NCI-H2029 treated with DMSO at 0.1 percent for 48 hours (cell line): Measurements from ENCODE around the gene KIF6.

Experiments used
- DNase-seq: peaks from one replicate; lab custom pipeline; 2025; lab: John Stamatoyannopoulos, UW

Gene KIF6

DNA sequence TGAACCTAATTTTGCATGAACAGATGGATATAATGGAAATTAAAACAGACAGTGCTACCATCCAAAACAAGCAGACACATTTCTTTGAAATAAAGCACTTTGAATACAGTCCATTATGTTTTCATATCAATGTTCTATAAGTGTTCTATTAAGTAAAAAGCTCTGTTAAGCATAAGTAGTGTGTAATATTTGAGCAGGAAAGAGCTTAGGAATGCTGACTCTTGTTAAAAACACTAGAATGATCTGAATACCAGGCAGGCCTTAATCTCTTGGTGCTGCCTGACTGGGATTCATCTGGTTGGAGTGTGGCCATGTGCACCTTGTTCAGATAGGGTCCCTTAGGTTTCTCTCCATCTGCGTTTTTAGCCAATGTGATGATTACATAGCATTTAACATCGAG lies 130.9 kb downstream of the KIF6 start:
- no peak for DNase-seq

GRCh38 chr6:39593646-39594045 lies 131.6 kb downstream of the KIF6 start:
- DNase-seq = no peak

- no peak for DNase-seq
Measured at GRCh38 chr6:39590871-39591393, 134.3 kb downstream of the KIF6 start.

DNA sequence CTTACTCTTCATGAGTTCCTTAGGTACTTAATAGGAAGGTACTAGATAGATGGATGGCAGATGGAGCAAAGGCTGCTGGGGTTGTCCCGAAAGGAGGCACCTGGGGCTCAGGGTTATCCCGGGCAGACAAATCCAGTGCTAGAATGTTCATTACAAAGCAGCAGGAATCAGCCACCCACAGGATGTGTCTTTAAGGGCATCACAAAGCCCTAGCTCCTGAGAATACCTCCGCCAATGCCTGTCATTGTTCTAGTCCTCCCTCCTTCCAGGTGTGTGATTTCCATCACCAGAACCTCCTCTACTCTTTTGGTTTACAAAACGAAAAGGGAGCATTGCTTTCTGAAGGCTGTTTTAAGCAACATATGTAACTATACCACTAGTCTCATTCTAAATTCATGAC lies 138.1 kb downstream of the KIF6 start:
- DNase-seq = no peak

DNA sequence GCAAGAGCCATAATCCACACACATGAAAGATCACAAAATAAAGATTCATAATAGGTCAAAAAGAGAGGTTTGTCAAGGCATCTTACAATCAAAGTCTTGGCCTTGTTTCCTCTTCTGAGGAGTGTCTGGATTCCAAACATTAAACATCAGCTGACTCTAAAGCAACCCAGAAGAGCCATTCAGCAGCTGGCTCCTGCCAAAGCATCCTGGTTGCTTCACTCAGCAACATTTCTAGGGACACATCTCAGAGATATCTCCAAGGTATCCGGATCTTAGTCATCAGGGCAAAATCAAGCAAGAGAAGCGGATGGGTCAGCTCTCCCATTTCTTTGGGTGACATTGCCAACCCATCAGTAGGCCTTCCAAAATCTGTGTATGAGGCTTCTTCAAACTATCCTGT lies 139.6 kb downstream of the KIF6 start:
- no peak for DNase-seq

DNA sequence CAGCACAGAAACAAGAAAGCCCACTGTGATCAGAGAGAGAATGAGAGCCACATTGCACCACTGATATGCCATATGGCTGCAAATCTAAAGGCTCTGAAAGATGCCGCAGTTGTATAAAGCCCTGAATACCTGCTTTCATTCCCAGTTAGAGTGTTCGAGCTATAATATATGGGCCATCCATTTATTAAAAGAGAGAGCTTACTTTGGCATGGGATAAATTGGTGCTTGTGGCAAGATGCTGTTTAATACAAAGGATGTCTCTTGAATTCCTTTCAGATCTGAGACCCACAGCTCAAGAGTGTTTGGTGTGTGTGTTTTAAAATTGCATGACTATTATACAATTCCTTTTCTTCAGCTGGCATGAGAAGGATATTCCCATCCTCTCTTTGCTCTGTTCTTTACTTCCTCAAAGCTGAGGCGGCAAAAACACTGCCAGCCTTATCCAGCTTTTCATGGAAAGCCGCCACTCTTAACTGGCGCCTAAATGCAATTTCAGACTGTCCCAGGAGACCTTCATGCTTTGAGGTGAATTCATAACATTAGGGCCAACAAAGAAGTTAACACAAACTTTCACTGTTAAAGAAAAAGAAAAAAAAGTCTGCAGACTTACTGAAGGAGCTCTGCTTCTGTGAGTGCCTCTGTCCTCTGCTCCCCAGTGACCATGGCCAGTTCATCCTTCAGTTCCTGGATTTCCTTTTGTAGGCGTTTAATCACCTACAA lies 147.6 kb downstream of the KIF6 start:
- DNase-seq = no peak

- no peak for DNase-seq
Measured at GRCh38 chr6:39576556-39577303, 148.5 kb downstream of the KIF6 start.

- no peak for DNase-seq
Measured at GRCh38 chr6:39574991-39575390, 150.2 kb downstream of the KIF6 start.

DNA sequence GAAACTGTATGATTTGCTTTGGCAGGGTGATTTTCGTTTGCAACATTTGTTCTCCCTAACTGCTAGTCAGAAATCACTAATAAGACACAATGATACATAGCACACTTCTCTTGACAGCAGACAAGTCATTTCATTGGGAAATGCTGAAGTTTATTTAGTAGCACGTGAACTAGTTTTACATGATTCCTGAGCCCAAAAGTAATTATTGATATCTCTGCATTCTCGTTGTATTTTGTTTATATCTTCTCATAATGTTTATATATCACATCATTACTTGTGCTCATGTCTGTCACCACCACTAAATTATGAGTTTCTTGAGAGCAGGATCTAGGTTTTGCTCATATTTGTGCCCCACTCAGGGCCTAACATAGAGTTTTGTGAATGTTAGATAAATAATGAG lies 151.7 kb downstream of the KIF6 start:
- no peak for DNase-seq

DNA sequence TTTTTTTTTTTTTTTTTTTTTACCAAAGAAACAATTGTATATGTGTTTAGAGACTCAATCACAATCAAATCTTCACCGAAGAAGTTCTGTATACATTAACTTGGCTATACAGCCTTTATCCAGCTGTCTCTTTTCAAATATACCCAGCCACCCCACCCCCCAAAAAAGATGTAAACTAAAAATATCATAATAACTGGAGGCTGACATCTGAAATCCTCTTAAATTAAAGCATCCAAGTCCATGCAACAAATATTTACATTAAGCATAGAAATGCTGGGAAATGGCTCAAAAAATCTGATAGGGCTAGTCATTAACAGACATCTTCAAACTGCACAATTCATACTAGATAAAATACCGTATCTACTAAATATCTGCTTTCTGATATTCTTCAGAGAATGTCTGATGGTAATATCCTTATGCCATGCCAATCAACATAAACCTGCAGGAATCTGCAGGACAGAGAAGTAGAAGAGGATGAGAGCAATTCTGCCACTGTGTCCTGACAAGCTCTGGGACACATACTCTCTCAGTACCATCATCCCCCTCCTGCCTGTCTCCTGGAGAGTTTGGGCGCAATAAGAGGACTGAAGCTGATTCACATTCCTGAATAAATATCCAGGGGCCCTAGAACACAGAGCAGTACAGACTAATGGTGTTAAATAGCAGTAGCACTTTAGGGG lies 152.4 kb downstream of the KIF6 start:
- no peak for DNase-seq

DNA sequence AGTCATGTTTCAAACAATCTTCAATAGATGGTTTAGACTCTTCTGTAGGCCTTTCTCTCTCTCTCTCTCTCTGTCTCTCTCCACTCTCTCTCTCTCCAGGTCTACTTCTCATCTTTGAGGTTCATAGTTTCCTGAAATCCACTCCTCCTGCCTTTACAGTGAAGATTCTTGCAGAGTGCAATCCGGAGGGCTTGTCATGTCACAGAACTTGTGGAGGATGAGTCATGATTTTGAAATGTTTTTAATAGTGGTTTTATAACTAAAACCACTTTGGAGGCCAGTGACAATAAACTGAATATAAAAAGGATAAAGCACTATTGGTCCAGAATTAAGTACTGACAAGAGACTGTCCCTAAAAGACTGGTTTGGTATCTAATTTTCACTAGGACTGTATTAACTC lies 156.3 kb downstream of the KIF6 start:
- no peak for DNase-seq

- DNase-seq = no peak
Measured at GRCh38 chr6:39567091-39567490, 158.1 kb downstream of the KIF6 start.

DNA sequence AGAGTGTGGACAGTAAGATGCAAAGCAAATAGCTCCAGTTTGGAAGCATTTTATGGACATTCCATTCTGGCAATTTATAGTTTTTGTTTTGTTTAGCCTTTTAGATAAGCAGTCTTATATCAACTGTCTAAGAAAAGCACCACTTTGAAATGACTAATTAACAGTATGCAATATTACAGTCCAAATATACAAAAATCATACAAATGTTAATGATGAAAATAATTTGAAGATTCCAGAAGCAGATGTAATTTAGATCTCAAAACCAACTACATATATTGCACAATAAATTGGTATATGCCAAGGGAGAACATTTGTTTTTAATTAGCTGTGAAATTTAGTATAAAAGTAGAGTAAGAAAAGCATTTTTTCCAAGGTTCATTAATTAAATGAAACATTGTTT lies 158.8 kb downstream of the KIF6 start:
- no peak for DNase-seq

DNA sequence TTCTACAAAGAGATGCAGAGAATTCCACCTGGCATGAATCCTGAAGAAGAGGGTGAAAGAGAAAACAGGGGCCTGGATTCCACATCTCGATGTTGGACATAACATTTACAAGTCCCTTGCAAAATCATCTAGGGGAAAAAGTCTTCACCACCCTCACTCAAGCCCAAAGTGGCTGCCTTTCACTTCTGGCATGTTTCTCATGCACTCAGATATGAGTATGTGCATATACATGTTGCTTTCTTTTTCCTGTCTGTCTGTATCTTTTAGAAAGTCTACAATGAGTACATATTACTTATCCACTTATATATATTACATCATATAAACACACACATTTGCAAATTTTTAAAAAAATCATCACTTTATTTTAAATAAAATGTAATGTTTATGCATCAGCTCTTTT lies 159.3 kb downstream of the KIF6 start:
- DNase-seq = no peak

DNA sequence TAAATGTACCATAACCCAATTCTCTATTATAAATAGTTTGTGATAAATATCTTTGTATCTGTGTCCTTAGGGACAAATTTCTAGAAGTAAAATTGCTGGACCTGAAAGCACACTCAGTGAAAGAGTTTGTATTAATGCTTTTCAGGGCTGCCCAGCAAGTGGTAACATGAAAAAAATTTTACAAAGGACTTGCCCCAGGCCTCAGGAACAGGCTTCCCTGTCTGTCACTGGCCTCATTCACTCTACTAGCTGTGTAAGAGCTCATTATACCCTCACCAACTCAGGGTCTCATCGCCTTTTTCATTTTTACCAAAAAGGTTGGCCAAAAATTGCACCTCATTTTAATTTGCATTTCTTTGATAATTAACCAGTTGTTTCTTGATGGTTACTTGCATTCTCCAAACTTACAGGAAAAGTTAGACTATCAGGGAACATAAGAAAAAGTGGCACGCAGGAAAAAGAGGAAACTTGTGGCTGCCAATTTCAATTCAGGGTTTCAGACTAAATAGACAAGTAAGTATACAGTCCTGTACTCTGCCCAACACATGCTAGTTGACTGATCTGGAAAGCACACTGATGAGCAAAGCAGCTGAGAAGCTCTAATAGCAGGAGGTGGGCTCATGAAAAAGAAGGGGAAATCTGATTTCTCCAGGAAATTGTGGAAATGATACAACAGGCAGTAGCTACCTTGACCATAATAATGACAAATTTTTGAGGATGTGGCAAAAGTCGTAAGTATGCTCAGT lies 161.5 kb downstream of the KIF6 start:
- no peak for DNase-seq

- no peak for DNase-seq
Measured at GRCh38 chr6:39561536-39562266, 163.5 kb downstream of the KIF6 start.

GRCh38 chr6:39560915-39561314 lies 164.3 kb downstream of the KIF6 start:
- DNase-seq = no peak

GRCh38 chr6:39558591-39559190 lies 166.5 kb downstream of the KIF6 start:
- no peak for DNase-seq

DNA sequence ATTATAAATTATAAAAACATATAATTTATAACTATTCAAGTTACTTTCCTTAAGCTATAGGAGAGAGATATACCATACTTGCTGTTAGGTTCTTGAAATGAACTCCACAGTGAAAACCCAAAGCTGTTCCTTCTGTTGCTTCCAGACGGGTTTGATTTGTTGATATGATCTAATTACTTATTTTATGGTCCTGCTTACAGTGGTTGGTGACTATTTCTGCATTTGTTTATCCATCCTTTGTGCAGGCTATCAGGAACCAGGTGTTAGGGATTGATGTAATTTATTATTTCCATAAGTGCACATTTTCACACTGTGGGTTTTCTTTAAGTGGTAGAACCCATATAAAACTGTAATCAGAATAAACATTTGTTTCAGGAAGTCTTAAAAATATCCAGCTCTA lies 167.1 kb downstream of the KIF6 start:
- DNase-seq = peak; percentile 2

- no peak for DNase-seq
Measured at GRCh38 chr6:39555136-39555535, 170.1 kb downstream of the KIF6 start.
